SK-N-SH treated with all-trans-retinoic acid at 6 μM for 48 hours (cell line): ENCODE results near the gene RGS12.

ENCODE experiments used
- ATAC-seq: fragments of 200-7000 bp; cut with Tn5 transposase; 3 replicates; pipeline ENCODE4 v1.9.1; 2020; ENCODE audit warnings: mild to moderate bottlenecking, moderate library complexity
- CREB5 ChIP-seq: fragments of 250-450 bp; sonication (Bioruptor Pico); IDR thresholded peaks from 2 replicates; pipeline ENCODE4 v1.5.1; 2020; ENCODE audit warnings: low read depth, mild to moderate bottlenecking, moderate library complexity
- ESRRG ChIP-seq: fragments of 250-450 bp; sonication (Bioruptor Pico); IDR thresholded peaks from 2 replicates; pipeline ENCODE4 v1.6.1; 2021; ENCODE audit warnings: mild to moderate bottlenecking
- GLIS3 ChIP-seq: fragments of 250-450 bp; sonication (Bioruptor Pico); IDR thresholded peaks from 2 replicates; pipeline ENCODE4 v1.5.0; 2020; ENCODE audit warnings: mild to moderate bottlenecking, moderate library complexity
- ISL1 ChIP-seq: fragments of 250-450 bp; sonication (Bioruptor Pico); IDR thresholded peaks from 2 replicates; pipeline ENCODE4 v2.1.2; 2022; ENCODE audit warnings: mild to moderate bottlenecking, moderate library complexity
- OSR1 ChIP-seq: fragments of 250-450 bp; sonication (Bioruptor Pico); IDR thresholded peaks from 2 replicates; pipeline ENCODE4 v1.8.0; 2022; ENCODE audit warnings: moderate library complexity, mild to moderate bottlenecking, inconsistent platforms
- POU6F1 ChIP-seq: fragments of 250-450 bp; sonication (Bioruptor Pico); IDR thresholded peaks from 2 replicates; pipeline ENCODE4 v1.8.0; 2021; ENCODE audit warnings: low read depth, mild to moderate bottlenecking, moderate library complexity, borderline replicate concordance
- PPARA ChIP-seq: fragments of 250-450 bp; sonication (Bioruptor Pico); IDR thresholded peaks from 2 replicates; pipeline ENCODE4 v1.5.0; 2020; ENCODE audit warnings: mild to moderate bottlenecking, borderline replicate concordance
- RARB ChIP-seq: fragments of 250-450 bp; sonication (Bioruptor Pico); IDR thresholded peaks from 2 replicates; pipeline ENCODE4 v1.8.0; 2021; ENCODE audit warnings: mild to moderate bottlenecking, moderate library complexity
- TCF4 ChIP-seq: fragments of 250-450 bp; sonication (Bioruptor Pico); IDR thresholded peaks from 2 replicates; pipeline ENCODE4 v1.8.0; 2021; ENCODE audit warnings: mild to moderate bottlenecking, moderate library complexity, borderline replicate concordance
- TOX ChIP-seq: fragments of 250-450 bp; sonication (Bioruptor Pico); IDR thresholded peaks from 2 replicates; pipeline ENCODE4 v1.8.0; 2021; ENCODE audit warnings: mild to moderate bottlenecking, moderate library complexity, borderline replicate concordance
- ZC3H10 ChIP-seq: fragments of 250-450 bp; sonication (Bioruptor Pico); IDR thresholded peaks from 2 replicates; pipeline ENCODE4 v1.5.1; 2021; ENCODE audit warnings: mild to moderate bottlenecking, moderate library complexity
- ZFP30 ChIP-seq: fragments of 450-650 bp; formaldehyde crosslinking; IDR thresholded peaks from 2 replicates; pipeline ENCODE4 v1.5.0; 2022; ENCODE audit warnings: mild to moderate bottlenecking, moderate library complexity
- ZNF565 ChIP-seq: fragments of 450-650 bp; formaldehyde crosslinking; conservative IDR thresholded peaks from 2 replicates; pipeline ENCODE4 v1.5.0; 2020; ENCODE audit warnings: low read depth, mild to moderate bottlenecking, moderate library complexity
- ZNF70 ChIP-seq: fragments of 450-650 bp; formaldehyde crosslinking; IDR thresholded peaks from 2 replicates; pipeline ENCODE4 v1.5.0; 2020; ENCODE audit warnings: mild to moderate bottlenecking, moderate library complexity
- TF ChIP-seq, protein P1 (sequence below): fragments of 250-450 bp; sonication (Bioruptor Pico); IDR thresholded peaks from 2 replicates; pipeline ENCODE4 v1.5.0; 2020; ENCODE audit warnings: mild to moderate bottlenecking, moderate library complexity

Gene RGS12

DNA sequence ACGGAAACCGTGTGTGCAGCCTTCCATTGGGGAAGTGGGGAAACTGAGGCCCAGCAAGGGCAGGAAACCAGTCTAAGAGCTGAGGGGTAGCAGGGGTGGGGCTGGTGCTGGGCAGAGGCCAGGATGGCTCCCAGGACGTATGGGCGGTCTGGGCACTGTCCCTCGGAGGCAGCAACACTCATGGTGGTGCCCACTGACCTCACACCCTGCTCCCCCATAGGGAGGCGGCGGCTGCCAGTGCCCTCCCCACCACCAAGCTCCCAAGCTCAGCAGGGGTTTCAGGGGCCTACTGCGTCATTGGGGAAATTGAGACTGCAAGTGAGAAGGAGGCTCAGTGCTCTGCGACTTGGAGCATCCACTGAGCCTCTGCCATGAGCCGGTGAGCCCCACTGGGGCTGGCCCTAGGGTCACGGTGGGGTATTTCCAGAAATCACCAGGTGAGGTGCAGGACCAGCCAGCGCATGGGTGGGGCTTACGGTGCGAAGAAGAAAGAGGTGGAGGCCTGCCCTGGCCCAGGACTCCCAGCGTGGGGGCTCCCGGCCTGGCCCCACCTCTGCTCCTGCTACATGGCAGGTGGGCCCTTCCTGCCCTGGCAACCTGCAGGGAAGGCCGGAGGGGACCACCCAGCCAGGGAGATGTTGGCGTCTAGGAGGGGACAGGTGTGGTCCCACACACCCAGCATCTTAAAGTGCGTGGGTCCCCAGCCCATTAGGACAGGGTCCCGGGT is 42.9 kb upstream of the RGS12 start:
- TF ChIP-seq ZNF565 (no peak), PPARA (no peak), POU6F1 (CRISPR knock-in tag) (no peak), TCF4 (CRISPR knock-in tag) (no peak), CREB5 (CRISPR knock-in tag) (no peak), TOX (CRISPR knock-in tag) (no peak)
- TF ChIP-seq, protein P1, sequence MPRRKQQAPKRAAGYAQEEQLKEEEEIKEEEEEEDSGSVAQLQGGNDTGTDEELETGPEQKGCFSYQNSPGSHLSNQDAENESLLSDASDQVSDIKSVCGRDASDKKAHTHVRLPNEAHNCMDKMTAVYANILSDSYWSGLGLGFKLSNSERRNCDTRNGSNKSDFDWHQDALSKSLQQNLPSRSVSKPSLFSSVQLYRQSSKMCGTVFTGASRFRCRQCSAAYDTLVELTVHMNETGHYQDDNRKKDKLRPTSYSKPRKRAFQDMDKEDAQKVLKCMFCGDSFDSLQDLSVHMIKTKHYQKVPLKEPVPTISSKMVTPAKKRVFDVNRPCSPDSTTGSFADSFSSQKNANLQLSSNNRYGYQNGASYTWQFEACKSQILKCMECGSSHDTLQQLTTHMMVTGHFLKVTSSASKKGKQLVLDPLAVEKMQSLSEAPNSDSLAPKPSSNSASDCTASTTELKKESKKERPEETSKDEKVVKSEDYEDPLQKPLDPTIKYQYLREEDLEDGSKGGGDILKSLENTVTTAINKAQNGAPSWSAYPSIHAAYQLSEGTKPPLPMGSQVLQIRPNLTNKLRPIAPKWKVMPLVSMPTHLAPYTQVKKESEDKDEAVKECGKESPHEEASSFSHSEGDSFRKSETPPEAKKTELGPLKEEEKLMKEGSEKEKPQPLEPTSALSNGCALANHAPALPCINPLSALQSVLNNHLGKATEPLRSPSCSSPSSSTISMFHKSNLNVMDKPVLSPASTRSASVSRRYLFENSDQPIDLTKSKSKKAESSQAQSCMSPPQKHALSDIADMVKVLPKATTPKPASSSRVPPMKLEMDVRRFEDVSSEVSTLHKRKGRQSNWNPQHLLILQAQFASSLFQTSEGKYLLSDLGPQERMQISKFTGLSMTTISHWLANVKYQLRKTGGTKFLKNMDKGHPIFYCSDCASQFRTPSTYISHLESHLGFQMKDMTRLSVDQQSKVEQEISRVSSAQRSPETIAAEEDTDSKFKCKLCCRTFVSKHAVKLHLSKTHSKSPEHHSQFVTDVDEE (CRISPR knock-in tag), result no peak
- ATAC-seq, result no peak

DNA sequence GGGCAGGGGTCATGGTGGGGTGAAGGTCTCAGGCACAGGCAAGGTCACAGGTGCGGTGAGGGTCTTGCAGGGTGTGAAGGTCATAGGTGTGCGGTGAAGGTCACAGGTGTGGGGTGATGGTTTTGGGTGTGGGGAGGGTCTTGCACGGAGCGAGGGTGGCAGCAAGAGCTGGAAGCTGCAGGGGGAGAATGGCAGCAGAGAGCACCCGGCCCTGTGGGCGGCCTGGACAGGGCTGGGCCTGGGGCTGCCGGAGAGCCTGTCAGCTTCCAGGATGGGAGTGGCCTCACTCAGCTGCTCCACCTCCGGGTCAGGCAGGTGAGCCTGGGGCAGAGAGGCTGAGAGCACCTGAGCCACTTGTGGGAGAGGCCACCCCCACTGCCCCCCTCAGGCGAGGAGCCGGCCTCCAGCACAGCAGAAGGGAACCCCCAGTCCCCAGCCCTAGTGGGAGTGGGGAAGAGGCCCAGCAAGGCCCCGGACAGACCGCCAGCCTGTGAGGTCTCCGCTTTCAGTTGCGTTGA is 42.3 kb upstream of the RGS12 start:
- ATAC-seq, result no peak
- TF ChIP-seq ISL1 (CRISPR knock-in tag) (no peak), PPARA (no peak), TOX (CRISPR knock-in tag) (no peak), OSR1 (CRISPR knock-in tag) (no peak), RARB (CRISPR knock-in tag) (no peak), CREB5 (CRISPR knock-in tag) (no peak), TCF4 (CRISPR knock-in tag) (no peak)

DNA sequence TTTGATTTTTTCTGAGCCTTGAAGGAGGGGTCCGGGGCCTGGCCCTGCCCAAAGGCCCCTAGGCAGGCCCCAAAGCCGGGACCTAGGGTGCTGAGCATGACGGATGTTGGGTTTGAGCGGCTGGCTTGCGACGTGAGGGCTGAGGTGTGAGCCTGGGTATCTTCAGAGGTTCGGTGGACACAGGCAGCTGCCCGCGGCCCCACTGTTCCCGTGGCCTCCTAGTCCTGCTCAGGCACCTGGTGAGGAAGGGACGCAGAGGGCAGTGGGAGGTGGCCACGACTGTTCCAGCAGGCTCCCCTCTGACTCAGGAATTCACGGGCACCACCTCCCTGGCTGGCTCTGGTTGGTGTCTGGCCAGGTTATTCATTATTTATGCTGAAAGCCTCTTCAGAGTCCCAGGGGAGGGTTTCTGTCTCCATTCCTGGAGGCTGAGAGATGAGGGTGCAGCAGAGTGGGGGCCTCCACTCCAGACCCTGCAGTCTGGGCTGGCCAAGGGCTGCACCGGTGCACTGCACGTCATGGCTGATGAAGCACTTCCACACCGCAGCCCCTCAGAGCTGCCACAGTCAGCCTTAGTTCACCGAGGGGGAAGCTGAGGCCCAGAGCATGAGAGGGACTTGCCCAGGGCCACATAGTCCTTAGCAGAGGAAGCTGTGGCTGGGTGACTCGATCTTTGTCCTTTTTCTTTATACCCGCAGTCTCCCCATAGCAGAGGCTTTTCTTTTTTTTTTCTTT is 41.7 kb upstream of the RGS12 start:
- no peak for TF ChIP-seq ZNF70
- no peak for TF ChIP-seq ZFP30 (CRISPR knock-in tag)
- TF ChIP-seq ESRRG (CRISPR knock-in tag), result no peak
- TF ChIP-seq, protein P1 (CRISPR knock-in tag), result no peak
- no peak for TF ChIP-seq TOX (CRISPR knock-in tag)
- no peak for ATAC-seq

GRCh38 chr4:3251691-3252479 is 40.9 kb upstream of the RGS12 start:
- ATAC-seq, result no peak
- TF ChIP-seq CREB5 (CRISPR knock-in tag) (no peak), POU6F1 (CRISPR knock-in tag) (no peak), ZC3H10 (CRISPR knock-in tag) (no peak), ISL1 (CRISPR knock-in tag) (no peak), TCF4 (CRISPR knock-in tag) (no peak), GLIS3 (CRISPR knock-in tag) (no peak), ZFP30 (CRISPR knock-in tag) (no peak)
